ENCODE measurements around the gene CLEC1A.
"Not testable (repeated sequence)": the region's sequence is repeated elsewhere in the genome, so short reads cannot be mapped to it uniquely, and the experiment has no call there.

CLEC1A gene

DNA sequence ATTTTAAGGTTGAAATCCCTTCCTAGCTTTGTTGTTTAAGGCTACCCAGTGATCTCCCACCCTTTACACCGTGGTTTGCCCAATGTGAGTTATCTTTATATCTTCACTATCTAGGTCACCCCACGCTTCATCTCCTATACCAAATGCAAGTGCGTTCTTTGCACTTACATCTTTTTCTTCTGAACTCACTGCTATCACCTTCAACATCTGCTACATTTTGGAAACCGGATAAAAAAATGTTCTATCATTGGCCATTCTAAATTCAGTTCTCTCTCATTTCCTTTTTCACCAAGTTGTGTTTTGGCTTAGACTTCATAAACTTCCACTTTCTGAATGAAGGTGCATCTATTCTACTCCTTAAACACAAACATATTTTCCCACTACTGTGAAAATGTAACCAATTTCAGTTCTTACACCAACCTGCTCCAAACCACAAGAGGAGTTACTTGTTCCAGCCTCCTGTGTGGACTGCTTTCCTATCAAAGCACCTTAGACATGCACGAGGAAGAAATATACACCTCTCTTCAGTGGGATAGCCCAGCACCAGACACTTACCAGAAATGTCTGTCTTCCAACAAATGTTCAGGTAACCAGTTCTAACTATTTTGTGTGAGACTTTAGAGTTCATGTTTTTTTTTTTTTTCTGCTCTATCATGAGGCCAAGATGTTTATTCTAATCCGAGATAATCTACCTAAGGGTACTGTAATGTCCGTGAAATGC is 46.4 kb downstream of the CLEC1A start:
- DNase-seq (ENCODE audit: extremely low read depth in 1 of 2, low read depth in 1 of 2), result no peak

DNA sequence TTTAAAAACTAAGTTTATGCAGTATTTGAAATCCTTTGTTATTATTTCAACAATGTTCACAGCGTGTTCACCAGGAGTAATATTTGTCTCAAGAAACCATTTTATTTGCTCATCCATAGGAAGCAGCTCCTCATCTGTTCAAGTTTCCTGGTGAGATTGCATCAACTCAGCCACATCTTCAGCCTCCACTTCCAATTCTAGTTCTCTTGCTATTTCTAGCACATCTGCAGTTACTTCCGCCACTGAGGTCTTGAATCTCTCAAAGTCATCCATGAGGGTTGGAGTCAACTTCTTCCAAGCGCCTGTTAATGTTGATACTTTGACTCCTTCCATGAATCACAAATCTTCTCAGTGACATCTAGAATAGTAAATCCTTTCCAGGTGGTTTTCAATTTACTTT is 50.3 kb downstream of the CLEC1A start:
- no peak for DNase-seq (ENCODE audit: extremely low read depth in 1 of 2, low read depth in 1 of 2)

DNA sequence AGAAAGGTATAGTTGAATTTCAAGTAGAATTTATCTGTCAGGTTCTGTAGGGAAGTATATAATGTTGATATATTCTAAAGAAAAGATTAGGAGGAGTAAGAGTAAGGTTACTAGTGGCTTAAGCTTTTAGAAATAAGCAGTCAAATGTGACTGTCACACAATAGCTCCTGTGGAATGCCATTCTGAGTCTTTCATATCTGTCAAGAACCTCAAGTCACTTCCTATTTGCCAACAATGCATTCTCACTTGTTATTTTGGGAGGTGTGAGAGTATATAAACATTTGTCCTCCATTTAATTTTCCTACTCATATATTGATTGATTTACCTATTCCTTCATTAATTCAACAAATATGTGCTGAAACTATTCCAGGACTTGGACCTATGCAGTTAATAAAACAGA is 56.6 kb downstream of the CLEC1A start:
- DNase-seq (ENCODE audit: extremely low read depth in 1 of 2, low read depth in 1 of 2), result no peak

DNA sequence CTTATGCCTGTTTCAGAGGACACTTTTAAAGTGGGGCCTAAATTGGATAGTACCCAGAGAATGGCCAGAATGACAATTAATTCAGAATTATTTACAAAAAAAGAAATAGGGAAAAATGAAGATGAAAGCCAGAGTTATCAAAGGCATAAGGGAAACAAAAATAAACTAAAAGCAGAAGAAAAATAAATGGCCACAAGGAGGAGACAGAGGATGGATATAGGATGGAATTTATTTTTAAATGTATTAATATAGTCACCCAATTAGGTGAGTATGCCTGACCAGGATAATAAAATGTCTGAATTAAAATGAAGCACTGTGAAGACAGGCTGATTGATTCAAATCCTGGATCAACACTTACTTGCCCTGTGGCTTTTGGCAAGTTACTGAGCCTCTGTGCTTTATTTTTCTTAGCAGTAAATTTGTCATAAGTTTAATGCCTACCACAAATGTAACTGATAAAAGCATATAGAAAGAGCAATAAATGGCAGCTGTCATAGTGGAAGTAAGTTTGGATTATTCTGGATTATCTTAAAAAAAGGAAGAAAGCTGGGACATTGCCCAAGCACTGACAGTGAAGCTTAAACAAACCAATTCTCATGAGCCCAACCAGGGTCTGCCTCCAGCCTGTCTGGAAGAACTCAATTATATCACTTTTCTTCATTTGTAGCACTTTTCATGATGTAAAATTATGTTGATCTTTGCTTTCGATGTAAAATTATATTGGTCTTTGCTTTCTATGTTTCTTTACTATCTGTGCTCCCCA is 64.8 kb downstream of the CLEC1A start:
- no peak for DNase-seq (ENCODE audit: extremely low read depth in 1 of 2, low read depth in 1 of 2)

DNA sequence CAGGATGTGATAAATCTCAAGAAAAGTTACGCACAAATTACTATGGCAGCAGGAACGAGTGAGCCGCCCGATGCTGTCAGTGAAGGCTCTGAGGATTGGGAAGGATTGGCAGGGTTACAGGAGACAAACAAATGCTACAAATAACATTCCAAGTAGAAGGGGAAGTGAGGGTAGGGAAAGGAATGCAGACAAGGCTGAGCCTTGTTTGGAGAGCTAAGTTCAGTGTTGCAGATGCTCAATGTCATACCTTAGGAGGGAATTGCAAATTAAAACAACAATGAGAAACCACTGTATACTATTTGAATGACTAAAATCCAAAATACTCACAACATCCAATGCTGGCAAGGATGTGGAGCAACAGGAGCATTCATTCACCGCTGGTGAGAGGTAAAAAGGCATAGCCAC is 67.0 kb downstream of the CLEC1A start:
- DNase-seq (ENCODE audit: extremely low read depth in 1 of 2, low read depth in 1 of 2), result no peak

DNA sequence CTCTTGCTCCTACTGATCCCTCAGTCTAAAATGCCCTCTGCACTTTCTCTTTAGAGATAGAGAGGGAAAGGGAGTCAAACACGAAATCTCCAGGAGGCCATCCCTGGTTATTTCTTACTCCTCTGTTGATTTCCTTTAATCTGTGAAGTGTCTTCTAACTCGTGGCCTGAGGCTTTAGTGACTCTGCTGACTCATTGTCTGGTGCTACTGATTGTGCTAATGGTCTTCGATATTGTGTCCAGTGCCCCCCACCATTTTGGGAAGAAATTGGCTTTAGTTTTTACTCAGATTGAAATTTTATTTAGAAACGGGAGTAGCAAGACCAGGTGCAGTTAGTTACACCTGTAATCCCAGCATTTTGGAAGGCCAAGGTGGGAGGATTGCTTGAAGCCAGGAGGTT is 67.5 kb downstream of the CLEC1A start:
- no peak for DNase-seq (ENCODE audit: extremely low read depth in 1 of 2, low read depth in 1 of 2)

DNA sequence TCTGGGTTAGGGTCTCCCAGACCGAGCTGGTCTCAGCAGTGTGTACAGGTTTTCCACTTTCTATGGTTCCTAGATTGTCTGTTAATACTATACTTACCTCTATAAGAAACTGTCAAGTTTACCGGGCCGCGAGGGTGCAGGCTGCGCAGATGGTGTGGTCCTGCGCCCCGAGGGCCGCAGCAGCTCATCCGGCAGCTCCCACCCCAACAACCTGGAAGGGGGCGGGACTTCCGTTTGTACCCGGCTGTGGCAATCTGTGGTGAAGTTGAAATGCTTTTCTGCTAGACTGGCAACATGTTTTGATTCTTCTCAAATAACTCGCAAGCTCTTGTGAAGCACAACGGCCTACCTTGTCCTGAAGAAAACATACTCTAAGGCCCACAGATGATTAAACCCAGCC is 68.3 kb downstream of the CLEC1A start, which contains the start of gene CLEC9A:
CLEC9A (plus strand) TSS at position 237 of the 400 bp plus-strand sequence. CDS start 22,006 bp downstream, outside the sequence.
- no peak for DNase-seq (ENCODE audit: extremely low read depth in 1 of 2, low read depth in 1 of 2)

DNA sequence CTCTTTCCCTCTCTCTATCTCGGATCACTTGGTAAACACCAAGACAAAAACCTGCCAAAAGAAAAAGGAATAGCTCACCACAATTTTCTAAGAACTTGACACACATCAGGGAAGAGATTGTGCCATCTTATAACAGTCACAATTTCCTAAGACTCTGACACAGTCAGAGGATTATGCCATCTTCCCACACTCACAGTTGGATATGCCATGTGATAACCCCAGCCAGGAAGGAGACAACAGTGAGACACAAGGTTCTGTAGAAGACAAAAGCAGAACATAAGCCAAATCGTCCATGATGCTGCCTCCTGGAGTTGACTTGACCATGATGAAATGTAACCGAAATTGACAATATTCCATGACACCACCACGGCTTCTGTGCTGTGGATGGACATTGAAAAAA is 71.1 kb downstream of the CLEC1A start:
- no peak for DNase-seq (ENCODE audit: extremely low read depth in 1 of 2, low read depth in 1 of 2)

DNA sequence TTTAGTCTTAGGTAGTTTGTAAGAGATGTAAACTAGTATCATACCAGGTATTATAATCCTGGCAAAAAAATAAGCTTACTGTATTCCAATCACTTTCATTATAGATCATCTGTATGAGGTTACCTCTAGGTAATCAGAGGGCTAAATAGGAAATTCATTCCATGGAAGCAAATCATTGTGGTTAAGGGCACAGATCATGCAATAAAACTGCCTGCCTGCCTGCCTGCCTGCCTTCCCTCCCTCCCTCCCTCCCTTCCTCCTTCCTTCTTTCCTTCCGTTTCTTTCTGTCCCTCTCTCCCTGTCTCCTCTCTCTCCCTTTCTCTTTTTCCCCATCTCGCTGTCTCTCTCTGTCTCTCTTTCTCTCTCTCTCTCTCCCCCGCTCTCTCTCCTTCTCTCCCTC is 71.5 kb downstream of the CLEC1A start:
- DNase-seq (ENCODE audit: extremely low read depth in 1 of 2, low read depth in 1 of 2), result no peak

DNA sequence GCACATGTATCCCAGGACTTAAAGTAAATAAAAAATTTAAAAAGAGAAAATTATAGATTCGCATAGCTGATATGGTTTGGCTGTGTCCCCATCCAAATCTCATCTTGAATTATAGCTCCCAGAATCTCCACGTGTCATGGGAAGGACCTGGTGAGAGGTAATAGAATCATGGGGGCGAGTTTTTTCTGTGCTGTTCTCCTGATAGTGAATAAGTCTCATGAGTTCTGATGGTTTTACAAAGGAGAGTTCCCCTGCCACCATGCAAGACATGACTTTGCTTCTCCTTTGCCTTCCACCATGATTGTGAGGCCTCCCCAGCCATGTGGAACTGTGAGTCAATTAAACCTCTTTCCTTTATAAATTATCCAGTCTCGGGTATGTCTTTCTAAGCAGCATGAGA is 72.1 kb downstream of the CLEC1A start:
- not testable (repeated sequence) for DNase-seq (ENCODE audit: extremely low read depth in 1 of 2, low read depth in 1 of 2)

DNA sequence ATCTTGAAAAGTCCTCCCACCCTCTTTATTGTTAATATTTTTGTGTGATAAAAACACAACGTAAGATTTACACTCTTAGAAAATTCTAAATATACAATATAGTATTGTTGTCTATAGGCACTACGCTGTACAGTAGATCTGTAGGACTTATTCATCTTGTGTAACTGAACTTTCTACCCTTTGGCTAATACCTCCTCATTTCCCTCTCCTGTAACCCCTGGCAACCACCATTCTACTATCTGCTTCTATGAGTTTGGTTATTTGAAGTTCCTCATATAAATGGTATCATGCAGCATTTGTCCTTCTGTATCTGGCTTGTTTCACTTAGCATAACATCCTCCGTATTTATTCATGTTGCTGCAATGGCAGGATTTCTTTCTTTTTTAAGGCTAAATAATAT is 73.5 kb downstream of the CLEC1A start:
- DNase-seq (ENCODE audit: extremely low read depth in 1 of 2, low read depth in 1 of 2), result no peak

DNA sequence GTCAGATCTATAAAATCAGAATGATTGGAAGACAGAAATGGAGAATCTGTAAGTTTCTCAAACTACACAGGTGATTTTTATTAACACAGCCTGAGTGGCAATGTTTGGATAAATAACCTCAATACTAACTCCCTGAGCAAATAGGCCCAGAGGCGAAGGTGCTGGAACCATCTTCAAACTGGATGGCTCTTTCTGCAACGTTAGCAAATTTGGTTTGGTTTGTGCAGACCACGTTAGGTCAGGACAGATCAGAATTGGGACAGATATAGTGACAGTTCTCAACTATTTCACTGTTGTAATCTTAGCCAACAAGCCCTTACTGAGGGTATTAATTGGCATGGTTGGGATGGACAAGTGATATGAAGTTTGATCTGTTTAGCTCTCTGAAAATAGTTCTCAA is 77.4 kb downstream of the CLEC1A start:
- DNase-seq (ENCODE audit: extremely low read depth in 1 of 2, low read depth in 1 of 2), result no peak
